Loucy (cell line): ENCODE results near the gene RAD51C.

Experiments used
- EZH2phosphoT487 ChIP-seq: fragments of 200-600 bp; IDR thresholded peaks from 2 replicates; pipeline ENCODE4 v1.6.1; 2018; ENCODE audit warnings: antibody characterized with exemption, mild to moderate bottlenecking, moderate library complexity, borderline replicate concordance
- TF ChIP-seq, protein P1 (sequence below): fragments of 200-600 bp; sonication (generic); conservative IDR thresholded peaks from 2 replicates; pipeline ENCODE4 v1.5.1; 2014; ENCODE audit warnings: mild to moderate bottlenecking, antibody characterized with exemption, low read length

- TF ChIP-seq, protein P1, sequence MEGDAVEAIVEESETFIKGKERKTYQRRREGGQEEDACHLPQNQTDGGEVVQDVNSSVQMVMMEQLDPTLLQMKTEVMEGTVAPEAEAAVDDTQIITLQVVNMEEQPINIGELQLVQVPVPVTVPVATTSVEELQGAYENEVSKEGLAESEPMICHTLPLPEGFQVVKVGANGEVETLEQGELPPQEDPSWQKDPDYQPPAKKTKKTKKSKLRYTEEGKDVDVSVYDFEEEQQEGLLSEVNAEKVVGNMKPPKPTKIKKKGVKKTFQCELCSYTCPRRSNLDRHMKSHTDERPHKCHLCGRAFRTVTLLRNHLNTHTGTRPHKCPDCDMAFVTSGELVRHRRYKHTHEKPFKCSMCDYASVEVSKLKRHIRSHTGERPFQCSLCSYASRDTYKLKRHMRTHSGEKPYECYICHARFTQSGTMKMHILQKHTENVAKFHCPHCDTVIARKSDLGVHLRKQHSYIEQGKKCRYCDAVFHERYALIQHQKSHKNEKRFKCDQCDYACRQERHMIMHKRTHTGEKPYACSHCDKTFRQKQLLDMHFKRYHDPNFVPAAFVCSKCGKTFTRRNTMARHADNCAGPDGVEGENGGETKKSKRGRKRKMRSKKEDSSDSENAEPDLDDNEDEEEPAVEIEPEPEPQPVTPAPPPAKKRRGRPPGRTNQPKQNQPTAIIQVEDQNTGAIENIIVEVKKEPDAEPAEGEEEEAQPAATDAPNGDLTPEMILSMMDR: no peak
- no peak for TF ChIP-seq EZH2phosphoT487
Observed at GRCh38 chr17:58759522-58759921, 67.1 kb downstream of the RAD51C start.
